GM12878 (cell line): ENCODE results near the gene COQ2. TPM values are rescaled to one million over a fixed set of nuclear protein-coding genes. Genes with fewer than 3 reads are reported as not detected.

Experiments used
- ATF3 ChIP-seq: IDR thresholded peaks from 2 replicates; pipeline ENCODE4 v1.6.1; 2011; ENCODE audit warnings: low read depth, mild to moderate bottlenecking, low read length, moderate library complexity, borderline replicate concordance; ENCODE audit errors: extremely low read depth
- BCL3 ChIP-seq: IDR thresholded peaks from 2 replicates; pipeline ENCODE4 v1.6.1; 2011; ENCODE audit warnings: borderline replicate concordance, low read depth, mild to moderate bottlenecking, moderate library complexity, low read length; ENCODE audit not compliant: insufficient read depth, poor library complexity, severe bottlenecking
- CUX1 ChIP-seq: IDR thresholded peaks from 2 replicates; pipeline ENCODE4 v1.6.1; 2012; ENCODE audit warnings: improper control_type of control experiment, low read depth, low read length; ENCODE audit not compliant: insufficient replicate concordance
- DPF2 ChIP-seq: fragments of 450-650 bp; IDR thresholded peaks from 2 replicates; pipeline ENCODE4 v1.6.1; 2017; ENCODE audit warnings: mild to moderate bottlenecking
- ELK1 ChIP-seq: IDR thresholded peaks from 2 replicates; pipeline ENCODE4 v1.6.1; 2012; ENCODE audit warnings: low read depth, low read length, improper control_type of control experiment
- EP300 ChIP-seq, 2 experiments: fragments of 150-350 bp in 1 of 2; IDR thresholded peaks; 2 replicates each; pipeline ENCODE4 v1.6.1; 2011 to 2012; ENCODE audit warnings: low read depth in 2 of 2, low read length in 2 of 2, borderline replicate concordance in 1 of 2, improper control_type of control experiment in 1 of 2, inconsistent platforms in 1 of 2; ENCODE audit not compliant: control insufficient read depth in 1 of 2
- ETV6 ChIP-seq, 2 experiments: fragments of 450-650 bp in 1 of 2; IDR thresholded peaks in 1 of 2; conservative IDR thresholded peaks in 1 of 2; 2 replicates each; pipeline ENCODE4 v1.6.1; 2014; ENCODE audit warnings: antibody characterized with exemption in 1 of 2, borderline replicate concordance in 1 of 2, low read depth in 1 of 2, mild to moderate bottlenecking in 1 of 2, moderate library complexity in 1 of 2
- FOXM1 ChIP-seq: IDR thresholded peaks from 2 replicates; pipeline ENCODE4 v1.6.1; 2012; ENCODE audit warnings: low read depth, mild to moderate bottlenecking, inconsistent platforms, low read length, moderate library complexity
- HDAC2 ChIP-seq: fragments of 200-600 bp; sonication (generic); IDR thresholded peaks from 2 replicates; pipeline ENCODE4 v1.6.1; 2017
- HDAC6 ChIP-seq: fragments of 200-600 bp; sonication (generic); IDR thresholded peaks from one replicate; pipeline ENCODE4 v1.8.0; 2017; ENCODE audit warnings: antibody characterized with exemption; ENCODE audit not compliant: unreplicated experiment
- IRF5 ChIP-seq: fragments of 450-650 bp; IDR thresholded peaks from 2 replicates; pipeline ENCODE4 v1.6.1; 2017; ENCODE audit warnings: borderline replicate concordance
- KLF5 ChIP-seq: fragments of 450-650 bp; IDR thresholded peaks from 2 replicates; pipeline ENCODE4 v1.6.1; 2014; ENCODE audit warnings: mild to moderate bottlenecking; ENCODE audit not compliant: partially characterized antibody
- MEF2B ChIP-seq: fragments of 450-650 bp; IDR thresholded peaks from 2 replicates; pipeline ENCODE4 v1.6.1; 2018; ENCODE audit warnings: mild to moderate bottlenecking, moderate library complexity; ENCODE audit not compliant: partially characterized antibody, poor library complexity, severe bottlenecking
- MYC ChIP-seq: IDR thresholded peaks from 2 replicates; pipeline ENCODE4 v1.6.1; 2011; ENCODE audit warnings: mild to moderate bottlenecking, low read length, moderate library complexity, inconsistent platforms; ENCODE audit not compliant: insufficient read depth, insufficient replicate concordance, insufficient read length, severe bottlenecking
- PBX3 ChIP-seq: IDR thresholded peaks from 2 replicates; pipeline ENCODE4 v1.6.1; 2011; ENCODE audit warnings: mild to moderate bottlenecking, low read depth, low read length, moderate library complexity; ENCODE audit not compliant: insufficient replicate concordance
- SIN3A ChIP-seq: IDR thresholded peaks from 2 replicates; pipeline ENCODE4 v1.6.1; 2012; ENCODE audit warnings: low read depth, low read length, improper control_type of control experiment
- STAT3 ChIP-seq: IDR thresholded peaks from 2 replicates; pipeline ENCODE4 v1.6.1; 2011; ENCODE audit warnings: low read depth, low read length, improper control_type of control experiment
- YBX1 ChIP-seq: fragments of 450-650 bp; IDR thresholded peaks from 2 replicates; pipeline ENCODE4 v1.6.1; 2016; ENCODE audit warnings: antibody characterized with exemption
- polyA plus RNA-seq, 11 experiments: library from polyadenylated mRNA; depleted of rRNA in 4 of 11; unstranded in 6 of 11; stranded (reverse) in 5 of 11; fragments of >200 nt; fragmentation: Nextera tagmentation in 4 of 11; fragmentation: Illumina TruSeq in 1 of 11; extraction: Ambion mirVana in 4 of 11; extraction: Trizol in 1 of 11; gene quantifications; 1 replicate in 1 of 11; 2 replicates in 10 of 11; pipeline versions ENCODE4 v1.2.1 to v1.2.3, GENCODE V29; 2011 to 2016; ENCODE audit warnings: inconsistent platforms in 2 of 11, missing spikeins in 2 of 11, low read depth in 1 of 11
- total RNA-seq, 4 experiments: library from RNA; depleted of rRNA in 3 of 4; stranded (reverse); fragments of >200 nt in 3 of 4; fragmentation: Illumina TruSeq in 1 of 4; extraction: Trizol in 1 of 4; gene quantifications; 2 replicates each; pipeline versions ENCODE4 v1.2.1 to v1.2.3, GENCODE V29; 2013 to 2021

Gene COQ2
- total and polyA plus RNA-seq, 10 of the 15 experiments (the other 5 are each of a cell fraction or from before 2014, with no cell fraction given): 5.0 to 46.7 (median 19.1) TPM

GRCh38 chr4:83240379-83240875 lies 44.2 kb downstream of the COQ2 start (continued):
- TF ChIP-seq CUX1 (peak; percentile 9), IRF5 (no peak), BCL3 (no peak), KLF5 (peak; percentile 24), ELK1 (no peak), MYC (no peak), EP300 (IDR thresholded peaks at IDR 0.05; ENCODE audit: borderline replicate concordance in 1 of 2, control insufficient read depth in 1 of 2, low read depth in 2 of 2, low read length in 2 of 2) (peak; percentile 76 to 89; a peak in 3 of 4 replicates), PBX3 (no peak), FOXM1 (peak; percentile 69; the same call in 1 of the 2 replicates), HDAC6 (no peak), MEF2B (peak; percentile 93), STAT3 (no peak), HDAC2 (no peak), ETV6 (conservative IDR thresholded peaks at IDR 0.05 in 1 of 2, IDR thresholded peaks at IDR 0.05 in 1 of 2; ENCODE audit: borderline replicate concordance in 1 of 2, low read depth in 1 of 2) (peak in 1 of 2 experiments; percentile 75; a peak in 1 of 4 replicates), DPF2 (peak; percentile 95), SIN3A (no peak), YBX1 (no peak), ATF3 (no peak)
